H1 (cell line): ENCODE results near the gene LSM3. TPM values are rescaled to one million over a fixed set of nuclear protein-coding genes. Genes with fewer than 3 reads are reported as not detected.

ENCODE experiments used
- CTCF ChIA-PET: fragments of 300-600 bp; sonication (Branson Sonifier 250); formaldehyde crosslinking; loops from one replicate; lab custom pipeline; 2021; ENCODE audit not compliant: partially characterized antibody; lab: Charles Lee
- POLR2A ChIA-PET: fragments of 300-600 bp; sonication (Branson Sonifier 250); formaldehyde crosslinking; loops from one replicate; lab custom pipeline; 2021; ENCODE audit warnings: inconsistent platforms; ENCODE audit not compliant: partially characterized antibody; lab: Charles Lee
- DNase-seq, 2 experiments: peaks; one replicate each; pipeline versions ENCODE4 v3.0.0 to v3.0.0-alpha.2; 2010 to 2022; ENCODE audit warnings: low spot score in 2 of 2, low read depth in 1 of 2, mixed read lengths in 1 of 2
- FAIRE-seq: peaks from 2 replicates; lab custom pipeline; 2011; peaks lifted over from hg19 to GRCh38; lab: Jason Lieb, UNC
- H2AFZ ChIP-seq: 2 replicates; pipeline ENCODE4 v1.8.1; 2012; ENCODE audit warnings: low read length, inconsistent platforms
- H2AK5ac ChIP-seq: 2 replicates; pipeline ENCODE4 v1.6.1; 2013; ENCODE audit warnings: low read depth, low read length
- H2BK120ac ChIP-seq: replicated peaks from 2 replicates; pipeline ENCODE3; 2013; ENCODE audit warnings: low read depth, low read length, inconsistent platforms
- H2BK12ac ChIP-seq: 2 replicates; pipeline ENCODE4 v1.6.1; 2013; ENCODE audit warnings: low read depth, low read length
- H2BK15ac ChIP-seq: 2 replicates; pipeline ENCODE4 v1.6.1; 2013; ENCODE audit warnings: low read length
- H2BK20ac ChIP-seq: 2 replicates; pipeline ENCODE4 v1.6.1; 2013; ENCODE audit warnings: low read length
- H2BK5ac ChIP-seq: 2 replicates; pipeline ENCODE4 v1.6.1; 2013; ENCODE audit warnings: low read depth, low read length
- H3K14ac ChIP-seq: 2 replicates; pipeline ENCODE4 v1.6.1; 2013; ENCODE audit warnings: inconsistent platforms; ENCODE audit not compliant: insufficient read length
- H3K18ac ChIP-seq: 2 replicates; pipeline ENCODE4 v1.6.1; 2013; ENCODE audit warnings: low read length; ENCODE audit errors: extremely low read depth
- H3K23ac ChIP-seq: 2 replicates; pipeline ENCODE4 v1.6.1; 2013; ENCODE audit warnings: inconsistent platforms; ENCODE audit not compliant: insufficient read length
- H3K23me2 ChIP-seq: 2 replicates; pipeline ENCODE4 v1.6.1; 2013; ENCODE audit warnings: low read depth, low read length
- H3K27ac ChIP-seq: 2 replicates; pipeline ENCODE4 v1.6.1; 2011; ENCODE audit warnings: low read depth, low read length, inconsistent platforms
- H3K27me3 ChIP-seq, 4 experiments: replicated peaks in 1 of 4; 1 replicate in 1 of 4; 2 replicates in 3 of 4; pipeline versions ENCODE4 v1.6.1 to v1.8.1; 2011 to 2013; ENCODE audit warnings: low read length in 3 of 4, mild to moderate bottlenecking in 3 of 4, inconsistent platforms in 2 of 4, mixed read lengths in 2 of 4, moderate library complexity in 1 of 4; ENCODE audit not compliant: control insufficient read depth in 3 of 4, insufficient read depth in 3 of 4; ENCODE audit errors: extremely low read depth in 1 of 4
- H3K36me3 ChIP-seq, 4 experiments: 2 replicates each; pipeline versions ENCODE4 v1.6.1 to v1.8.1; 2011 to 2013; ENCODE audit warnings: mild to moderate bottlenecking in 4 of 4, low read length in 3 of 4, moderate library complexity in 2 of 4, control low read depth in 1 of 4, inconsistent platforms in 1 of 4; ENCODE audit not compliant: insufficient read depth in 4 of 4, control insufficient read depth in 2 of 4
- H3K4ac ChIP-seq: replicated peaks from 2 replicates; pipeline ENCODE3; 2013; ENCODE audit warnings: low read length, low read depth, mixed read lengths, inconsistent platforms; ENCODE audit not compliant: insufficient read length
- H3K4me1 ChIP-seq, 4 experiments: replicated peaks in 1 of 4; 1 replicate in 1 of 4; 2 replicates in 3 of 4; pipeline versions ENCODE4 v1.6.1 to v1.8.1; 2011 to 2013; ENCODE audit warnings: low read length in 3 of 4, inconsistent platforms in 2 of 4, mixed read lengths in 1 of 4; ENCODE audit not compliant: insufficient read depth in 4 of 4, control insufficient read depth in 3 of 4
- H3K4me2 ChIP-seq, 2 experiments: 2 replicates each; pipeline versions ENCODE4 v1.6.1 to v1.8.1; 2011 to 2013; ENCODE audit warnings: low read depth in 2 of 2, low read length in 2 of 2, control low read depth in 1 of 2, inconsistent platforms in 1 of 2, mild to moderate bottlenecking in 1 of 2; ENCODE audit not compliant: insufficient read depth in 1 of 2
- H3K4me3 ChIP-seq, 4 experiments: fragments of 200-600, 300-600 bp in 1 of 4; sonication (generic), shearing (Covaris generic), sonication (Bioruptor Twin) in 1 of 4; 2 replicates each; pipeline versions ENCODE4 v1.5.1 to v1.8.1; 2011 to 2016; ENCODE audit warnings: low read length in 4 of 4, low read depth in 3 of 4, control low read depth in 2 of 4, inconsistent platforms in 2 of 4, mild to moderate bottlenecking in 2 of 4, mixed read lengths in 1 of 4, moderate library complexity in 1 of 4; ENCODE audit not compliant: insufficient read depth in 2 of 4; ENCODE audit errors: extremely low read depth in 1 of 4
- H3K56ac ChIP-seq: replicated peaks from 2 replicates; pipeline ENCODE3; 2013; ENCODE audit warnings: low read depth, mild to moderate bottlenecking, mixed read lengths, low read length, inconsistent platforms; ENCODE audit not compliant: insufficient read length
- H3K79me1 ChIP-seq: 2 replicates; pipeline ENCODE4 v1.6.1; 2013; ENCODE audit warnings: low read depth, low read length, control low read depth
- H3K79me2 ChIP-seq, 2 experiments: 2 replicates each; pipeline versions ENCODE4 v1.6.1 to v1.8.1; 2012 to 2013; ENCODE audit warnings: low read length in 2 of 2, mild to moderate bottlenecking in 2 of 2, inconsistent platforms in 1 of 2; ENCODE audit not compliant: insufficient read depth in 2 of 2, control insufficient read depth in 1 of 2
- H3K9ac ChIP-seq, 4 experiments: replicated peaks in 1 of 4; 1 replicate in 1 of 4; 2 replicates in 3 of 4; pipeline versions ENCODE4 v1.6.1 to v1.8.1; 2011 to 2013; ENCODE audit warnings: low read depth in 3 of 4, low read length in 3 of 4, control low read depth in 2 of 4, mild to moderate bottlenecking in 2 of 4, moderate library complexity in 2 of 4, inconsistent platforms in 1 of 4; ENCODE audit errors: extremely low read depth in 1 of 4
- H3K9me3 ChIP-seq, 2 experiments: 2 replicates each; pipeline versions ENCODE4 v1.6.1 to v1.8.1; 2012 to 2013; ENCODE audit warnings: mild to moderate bottlenecking in 2 of 2, moderate library complexity in 2 of 2, control low read depth in 1 of 2, inconsistent platforms in 1 of 2, low read depth in 1 of 2, low read length in 1 of 2, mixed read lengths in 1 of 2; ENCODE audit not compliant: insufficient read depth in 2 of 2
- H4K20me1 ChIP-seq, 2 experiments: replicated peaks in 1 of 2; 2 replicates each; pipeline versions ENCODE3 to v1.8.1; 2011 to 2013; ENCODE audit warnings: inconsistent platforms in 2 of 2, low read length in 2 of 2, mild to moderate bottlenecking in 1 of 2; ENCODE audit not compliant: insufficient read depth in 2 of 2, control insufficient read depth in 1 of 2
- H4K5ac ChIP-seq: 2 replicates; pipeline ENCODE4 v1.6.1; 2013; ENCODE audit warnings: low read length, low read depth, mixed read lengths, inconsistent platforms; ENCODE audit not compliant: insufficient read length
- H4K8ac ChIP-seq: 2 replicates; pipeline ENCODE4 v1.8.0; 2013; ENCODE audit warnings: mild to moderate bottlenecking, moderate library complexity, low read length, inconsistent platforms; ENCODE audit not compliant: insufficient read depth; ENCODE audit errors: extremely low read depth
- H4K91ac ChIP-seq: replicated peaks from 2 replicates; pipeline ENCODE3; 2013; ENCODE audit warnings: low read length, mixed read lengths, inconsistent platforms; ENCODE audit not compliant: insufficient read length
- BCL11A ChIP-seq, 2 experiments: IDR thresholded peaks; one replicate each; pipeline ENCODE4 v1.6.1; 2011; ENCODE audit warnings: low read depth in 2 of 2, low read length in 2 of 2, mild to moderate bottlenecking in 2 of 2
- CHD1 ChIP-seq: IDR thresholded peaks from 2 replicates; pipeline ENCODE4 v1.6.1; 2012; ENCODE audit warnings: low read depth, low read length, improper control_type of control experiment
- CREB1 ChIP-seq: IDR thresholded peaks from 2 replicates; pipeline ENCODE4 v1.6.1; 2012; ENCODE audit warnings: inconsistent platforms
- NRF1 ChIP-seq: IDR thresholded peaks from 2 replicates; pipeline ENCODE4 v1.6.1; 2011; ENCODE audit warnings: mild to moderate bottlenecking, low read depth, low read length, improper control_type of control experiment
- WGBS, 2 experiments: shearing (Covaris generic) in 1 of 2; methylation state at CpG; one replicate each; pipeline versions ENCODE4 v1.1.6 to v1.1.7; 2013 to 2015; ENCODE audit warnings: low lambda C conversion rate in 2 of 2, mixed read lengths in 2 of 2, inconsistent platforms in 1 of 2, low coverage in 1 of 2, missing lambda C conversion rate in 1 of 2; ENCODE audit not compliant: insufficient replicate concordance in 2 of 2, insufficient coverage in 1 of 2, insufficient read length in 1 of 2; ENCODE audit errors: extremely low coverage in 1 of 2, missing lambda C conversion rate in 1 of 2; 5-methylcytosine and 5-hydroxymethylcytosine counted together
- polyA plus RNA-seq, 7 experiments: library from polyadenylated mRNA; depleted of rRNA in 3 of 7; stranded (reverse) in 5 of 7; unstranded in 2 of 7; fragments of >200 nt in 5 of 7; fragments of 200-250 nt in 2 of 7; gene quantifications; 1 replicate in 5 of 7; 2 replicates in 1 of 7; 4 replicates in 1 of 7; pipeline versions ENCODE4 v1.2.1 to v1.2.3, GENCODE V29; 2011 to 2013; ENCODE audit warnings: missing spikeins in 2 of 7, mixed read lengths in 2 of 7
- total RNA-seq: library from RNA; stranded (reverse); fragmentation: NEBNext Ultra II Directional; extraction: Animal tissue kit (Norgen Biotek cat#: 25700); gene quantifications from 2 replicates; pipeline ENCODE4 v1.2.1, GENCODE V29; 2021

The LSM3 gene
- total and polyA plus RNA-seq, 2 of the 8 experiments (the other 6 are each of a cell fraction or from before 2014, with no cell fraction given): 7.1 to 25.4 TPM

GRCh38 chr3:14132689-14133088 lies 45.9 kb upstream of the LSM3 start:
- H3K27ac ChIP-seq: no peak overlapping the region
- no peak overlapping the region for H2BK5ac ChIP-seq
- DNase-seq: no peak
- 90% methylated on average over 6 of the region's 6 CpGs; no CpG with 5 or more reads in 1 of the 2 experiments for WGBS, 2 experiments
- H3K56ac ChIP-seq: no peak overlapping the region
- no peak overlapping the region for H3K9ac ChIP-seq
- no peaks in the 10 kb centered on the region for H3K9me3 ChIP-seq
- no peaks in the 10 kb centered on the region for H3K23me2 ChIP-seq
- no peak overlapping the region for H3K14ac ChIP-seq
- H4K91ac ChIP-seq: no peak overlapping the region
- no peak overlapping the region for H2BK120ac ChIP-seq
- H3K4ac ChIP-seq: no peak overlapping the region
- POLR2A ChIA-PET: interaction anchor here (1.2 kb wide), 1 partner anchor 51 kb away, joined by 3 read pairs; no protein-coding TSS in a partner anchor
- no peak overlapping the region for H2AFZ ChIP-seq
- no peak overlapping the region for H3K4me2 ChIP-seq
- 0 out of 2 replicates have a peak, but pooled peaks cover 2% of the 10 kb centered on the region for H3K79me1 ChIP-seq
- H3K23ac ChIP-seq: no peak overlapping the region
- peaks cover 1 to 7% of the 10 kb centered on the region in 2 experiments; a peak in 2 of 4 replicates for H3K79me2 ChIP-seq
- no peak overlapping the region for H2BK15ac ChIP-seq
- no peak overlapping the region for H4K8ac ChIP-seq
- no peak overlapping the region for H2AK5ac ChIP-seq
- no peak overlapping the region for H2BK20ac ChIP-seq
- CTCF ChIA-PET: interaction anchor here (1.1 to 1.5 kb wide), 2 partner anchors 19 to 237 kb away, joined by 5 to 6 read pairs; no protein-coding TSS in a partner anchor
- TF ChIP-seq BCL11A (IDR thresholded peaks at IDR 0.05; ENCODE audit: low read depth in 2 of 2, low read length in 2 of 2) (no peak), CHD1 (no peak), NRF1 (no peak), CREB1 (no peak)
- no peak overlapping the region for H4K5ac ChIP-seq
- H3K27me3 ChIP-seq: no peaks in the 10 kb centered on the region
- H3K4me3 ChIP-seq: no peak overlapping the region
- peaks cover 0 to 10% of the 10 kb centered on the region in 2 experiments for H4K20me1 ChIP-seq
- H3K18ac ChIP-seq: no peak overlapping the region
- no peak for FAIRE-seq
- H3K4me1 ChIP-seq: no peaks in the 10 kb centered on the region
- H3K36me3 ChIP-seq: peaks cover 12 to 43% (median 30%) of the 10 kb centered on the region in 4 experiments
- H2BK12ac ChIP-seq: no peak overlapping the region
